GM21360 (cell line): Measurements from ENCODE around the gene CDHR5.

Source experiments
- ATAC-seq: cut with Tn5 transposase; IDR thresholded peaks from one replicate; pipeline ENCODE4 v1.9.1; 2021; ENCODE audit warnings: mild to moderate bottlenecking, moderate library complexity; ENCODE audit not compliant: unreplicated experiment

Gene CDHR5

DNA sequence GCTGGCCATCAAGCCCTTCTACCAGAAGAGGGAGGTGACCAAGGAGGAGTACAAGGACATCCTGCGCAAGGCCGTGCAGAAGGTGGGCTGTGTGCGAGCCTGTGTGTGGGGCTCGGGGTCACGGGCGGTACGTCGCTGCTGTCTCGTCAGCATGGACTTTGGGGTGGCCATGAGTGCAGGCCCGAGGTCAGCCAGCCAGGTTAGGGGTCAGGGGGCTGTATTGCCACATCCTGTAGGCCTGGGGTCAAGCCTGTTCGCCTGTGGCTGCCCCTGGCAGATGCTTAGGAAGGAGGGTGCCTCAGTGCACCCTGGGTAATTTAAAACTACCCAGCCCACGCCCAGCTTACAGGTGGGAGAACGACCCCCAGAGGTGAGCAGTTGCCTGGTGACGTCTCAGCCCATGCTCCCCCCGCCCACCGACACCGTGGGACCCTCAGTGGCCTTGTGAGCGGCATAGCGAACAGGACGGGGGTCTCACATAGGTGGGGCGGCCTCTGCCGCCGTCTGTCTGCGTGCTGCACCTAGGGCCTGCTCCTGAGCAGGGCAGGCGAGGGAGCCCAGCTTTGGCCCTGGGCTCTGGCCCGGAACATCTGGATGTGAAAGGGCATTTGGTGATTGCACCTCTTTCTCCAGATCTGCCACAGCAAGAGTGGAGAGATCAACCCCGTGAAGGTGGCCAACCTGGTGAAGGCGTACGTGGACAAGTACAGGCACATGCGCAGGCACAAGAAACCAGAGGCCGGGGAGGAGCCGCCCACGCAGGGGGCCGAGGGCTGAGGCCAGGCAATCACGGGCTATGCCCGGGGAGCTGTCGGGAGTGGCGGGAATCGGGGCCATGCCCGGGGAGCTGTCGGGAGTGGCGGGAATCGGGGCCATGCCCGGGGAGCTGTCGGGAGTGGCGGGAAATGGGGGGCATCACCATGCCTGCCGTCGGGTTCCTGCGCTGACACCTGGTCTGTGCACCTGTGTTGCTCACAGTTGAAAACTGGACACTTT, 13.5 kb downstream of the CDHR5 start:
- ATAC-seq: no peak

GRCh38 chr11:610146-610801, 14.5 kb downstream of the CDHR5 start:
- no peak for ATAC-seq

DNA sequence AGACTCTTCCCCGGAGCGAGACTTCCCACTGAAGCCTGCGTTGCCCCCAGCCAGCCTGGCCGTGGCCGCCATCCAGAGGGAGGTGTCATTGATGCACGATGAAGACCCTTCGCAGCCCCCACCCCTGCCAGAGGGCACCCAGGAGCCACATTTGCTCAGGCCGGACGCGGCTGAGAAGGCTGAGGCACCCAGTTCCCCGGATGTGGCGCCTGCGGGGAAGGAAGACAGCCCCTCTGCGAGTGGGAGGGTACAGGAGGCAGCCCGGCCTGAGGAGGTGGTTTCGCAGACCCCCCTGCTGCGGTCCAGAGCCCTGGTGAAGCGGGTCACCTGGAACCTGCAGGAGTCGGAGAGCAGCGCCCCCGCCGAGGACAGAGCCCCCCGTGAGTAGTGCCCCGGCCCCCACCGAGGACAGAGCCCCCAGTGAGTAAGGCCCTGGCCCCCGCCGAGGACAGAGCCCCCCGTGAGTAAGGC, 15.4 kb downstream of the CDHR5 start:
- no peak for ATAC-seq

GRCh38 chr11:608791-609251, 15.9 kb downstream of the CDHR5 start:
- ATAC-seq: no peak

- ATAC-seq: no peak
These were observed 16.6 kb downstream of the CDHR5 start for GRCh38 chr11:607971-608659.

DNA sequence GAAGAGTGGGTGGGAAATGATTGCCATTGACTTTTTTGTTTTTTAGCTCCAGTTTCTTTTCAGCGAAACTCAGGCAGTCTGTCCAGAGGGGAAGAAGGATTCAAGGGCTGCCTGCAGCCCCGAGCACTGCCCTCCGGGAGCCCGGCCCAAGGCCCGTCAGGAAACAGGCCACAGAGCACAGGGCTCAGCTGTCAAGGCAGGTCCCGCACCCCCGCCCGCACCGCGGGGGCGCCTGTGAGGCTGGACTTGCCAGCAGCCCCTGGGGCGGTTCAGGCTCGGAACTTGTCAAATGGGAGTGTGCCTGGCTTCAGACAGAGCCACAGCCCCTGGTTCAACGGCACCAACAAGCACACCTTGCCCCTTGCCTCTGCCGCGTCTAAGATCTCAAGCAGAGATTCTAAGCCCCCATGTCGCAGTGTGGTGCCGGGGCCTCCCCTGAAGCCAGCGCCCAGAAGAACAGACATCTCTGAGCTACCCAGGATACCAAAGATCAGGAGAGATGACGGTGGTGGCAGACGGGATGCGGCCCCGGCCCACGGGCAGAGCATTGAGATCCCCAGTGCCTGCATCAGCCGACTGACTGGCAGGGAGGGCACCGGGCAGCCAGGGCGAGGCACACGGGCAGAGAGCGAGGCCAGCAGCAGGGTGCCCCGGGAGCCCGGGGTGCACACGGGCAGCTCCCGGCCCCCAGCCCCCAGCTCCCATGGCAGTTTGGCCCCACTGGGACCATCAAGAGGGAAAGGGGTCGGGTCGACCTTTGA, 17.6 kb downstream of the CDHR5 start:
- ATAC-seq: no peak

- no peak for ATAC-seq
These were observed 18.5 kb downstream of the CDHR5 start for GRCh38 chr11:606245-606644.

DNA sequence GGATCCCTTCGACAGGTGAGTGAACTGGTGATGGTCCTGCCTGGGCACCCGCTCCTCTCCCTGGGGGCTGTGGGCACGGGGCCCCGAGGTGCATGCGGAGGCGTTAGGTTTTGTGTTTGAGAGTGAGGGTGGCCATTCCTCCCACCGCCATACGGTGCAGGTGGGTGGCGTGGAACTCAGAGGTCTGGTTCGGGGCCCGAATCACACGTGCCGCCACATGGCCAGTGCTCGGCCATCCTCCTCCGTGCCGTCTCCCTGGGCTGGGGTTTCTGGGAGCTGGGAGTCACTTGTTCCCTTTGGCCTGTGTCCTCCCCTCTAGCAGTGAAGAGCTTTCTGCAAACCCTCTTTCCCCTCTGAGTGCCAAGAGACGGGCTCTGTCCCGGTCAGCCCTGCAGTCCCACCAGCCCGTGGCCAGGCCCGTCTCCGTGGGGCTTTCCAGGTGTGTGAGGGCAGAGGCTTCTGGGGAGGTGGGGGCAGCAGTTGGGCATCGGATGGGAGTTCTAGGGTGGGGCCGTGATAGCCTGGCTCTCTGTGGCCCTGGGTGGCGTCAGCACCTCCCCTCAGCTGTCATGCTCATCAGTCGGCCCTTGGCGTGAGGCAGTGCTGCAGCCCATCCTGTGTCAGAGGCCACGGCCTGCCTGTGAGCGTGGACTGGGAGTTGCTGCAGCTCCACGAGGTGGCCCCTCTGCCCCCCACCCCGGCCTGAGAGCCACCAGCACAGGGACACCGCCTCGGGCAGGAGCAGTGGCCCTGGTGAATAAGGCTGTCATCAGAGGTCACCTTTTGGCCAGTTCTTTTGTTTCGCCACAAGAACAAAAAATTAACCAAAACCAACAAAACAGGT, 19.2 kb downstream of the CDHR5 start:
- ATAC-seq: no peak

GRCh38 chr11:603154-603553, 21.6 kb downstream of the CDHR5 start:
- no peak for ATAC-seq

DNA sequence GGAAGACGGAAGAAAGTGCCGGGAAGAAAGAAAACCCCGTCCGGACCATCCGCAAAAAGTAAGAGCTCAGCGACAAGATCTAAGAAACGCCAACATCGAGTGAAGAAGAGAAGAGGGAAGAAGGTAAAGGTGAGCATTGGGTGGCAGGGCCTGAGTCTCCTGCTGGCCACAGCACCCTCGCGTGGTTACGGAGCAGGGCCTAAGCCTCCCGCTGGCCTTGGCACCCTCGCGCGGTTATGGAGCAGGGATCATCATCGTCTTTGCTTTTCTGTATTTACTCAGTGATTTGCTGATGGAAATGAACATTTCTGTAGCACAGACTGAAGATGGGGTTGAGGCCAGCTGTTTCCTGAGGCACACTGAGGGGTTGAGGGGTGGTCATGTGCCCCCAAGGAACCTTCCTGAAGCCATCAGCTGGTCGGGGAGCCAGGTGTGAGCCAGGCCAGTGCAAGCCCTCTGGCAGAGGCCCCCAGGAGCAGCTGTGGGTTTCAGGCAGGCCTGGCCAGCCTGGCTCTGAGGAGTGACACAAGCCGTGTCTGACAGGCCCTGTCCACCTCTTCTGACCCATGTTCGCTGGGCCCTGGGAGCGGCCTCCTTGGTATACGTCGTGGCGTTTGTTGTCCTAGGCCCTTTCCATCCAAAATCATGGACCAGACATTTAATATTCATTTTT, 23.0 kb downstream of the CDHR5 start:
- ATAC-seq: no peak

GRCh38 chr11:598005-598680, 26.6 kb downstream of the CDHR5 start:
- no peak for ATAC-seq

- ATAC-seq: no peak
These were observed 27.5 kb downstream of the CDHR5 start for GRCh38 chr11:597166-597725.

DNA sequence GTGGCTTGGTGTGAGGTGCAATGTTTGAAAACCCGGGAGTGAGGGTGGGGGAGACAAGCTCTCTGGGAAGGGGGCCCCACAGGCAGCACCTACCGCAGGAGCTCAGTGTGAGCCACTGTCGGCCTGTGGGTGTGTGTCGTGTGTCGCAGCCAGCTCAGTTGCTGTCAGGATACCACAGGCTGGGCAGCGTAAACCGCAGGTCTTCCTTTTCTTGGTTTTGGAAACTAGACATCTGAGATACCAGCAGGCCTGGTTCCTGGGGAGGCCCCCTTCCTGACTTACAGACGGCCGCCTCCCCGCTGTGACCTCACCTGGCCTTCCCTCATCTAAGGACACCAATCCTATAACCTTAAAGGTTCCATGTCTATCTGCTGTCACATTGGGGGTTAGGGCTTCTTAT, 28.4 kb downstream of the CDHR5 start:
- no peak for ATAC-seq

GRCh38 chr11:595400-595799, 29.4 kb downstream of the CDHR5 start:
- no peak for ATAC-seq

- ATAC-seq: no peak
These were observed 31.4 kb downstream of the CDHR5 start for GRCh38 chr11:593347-593746.

GRCh38 chr11:592918-593317, 31.8 kb downstream of the CDHR5 start:
- ATAC-seq: no peak

DNA sequence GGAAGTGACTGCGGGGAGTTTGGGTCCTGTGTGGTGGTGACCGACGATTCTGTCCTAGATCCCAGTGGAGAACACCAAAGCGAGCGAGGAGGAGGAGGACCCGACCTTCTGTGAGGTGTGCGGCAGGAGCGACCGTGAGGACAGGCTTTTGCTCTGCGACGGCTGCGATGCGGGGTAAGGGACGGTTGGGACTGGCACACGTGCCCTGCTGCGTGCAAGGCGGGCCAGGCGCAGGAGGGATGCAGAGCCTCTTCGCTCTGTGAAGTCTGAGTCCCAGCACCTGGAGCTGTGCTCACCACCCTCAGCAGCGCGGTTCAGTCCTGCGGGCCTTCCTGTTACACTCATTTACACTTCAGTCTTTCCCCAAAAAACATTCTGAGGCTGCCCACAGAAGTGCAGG, 32.3 kb downstream of the CDHR5 start:
- no peak for ATAC-seq

- ATAC-seq: no peak
These were observed 33.8 kb downstream of the CDHR5 start for GRCh38 chr11:590997-591396.
